ENCODE results near the gene PHB1. TPM values are rescaled to one million over a fixed set of nuclear protein-coding genes. Genes with fewer than 3 reads are reported as not detected.
"Not testable (repeated sequence)": the region's sequence is repeated elsewhere in the genome, so short reads cannot be mapped to it uniquely, and the experiment has no call there.

The PHB1 gene
- polyA plus RNA-seq, 6 donors from 2014 or later = 122 to 241 (median 136) TPM

GRCh38 chr17:49436174-49436573 lies 21.5 kb upstream of the PHB1 start:
- Mint-ChIP-seq H3K36me3 (no peaks in the 10 kb centered on the region), H3K27me3 (peaks cover 14 to 36% (median 35%) of the 10 kb centered on the region in 3 donors), H3K4me3 (no peak overlapping the region), H3K4me1 (peaks cover 9 to 26% (median 10%) of the 10 kb centered on the region in 3 donors), H3K27ac (no peak overlapping the region), H3K9me3 (no peaks in the 10 kb centered on the region)
- DNase-seq = no peak
- no peak for ATAC-seq (ENCODE audit: low read depth in 2 of 2)

GRCh38 chr17:49435671-49436029 lies 21.0 kb upstream of the PHB1 start:
- H3K9me3 Mint-ChIP-seq = no peaks in the 10 kb centered on the region
- no peaks in the 10 kb centered on the region for H3K36me3 Mint-ChIP-seq
- H3K27me3 Mint-ChIP-seq = peaks cover 14 to 31% (median 29%) of the 10 kb centered on the region in 3 donors
- ATAC-seq (ENCODE audit: low read depth in 2 of 2) (no peak), DNase-seq (no peak)
- no peak overlapping the region for H3K4me3 Mint-ChIP-seq
- no peak overlapping the region for H3K27ac Mint-ChIP-seq
- peaks cover 9 to 21% (median 10%) of the 10 kb centered on the region in 3 donors for H3K4me1 Mint-ChIP-seq

- Mint-ChIP-seq H3K27me3 (peaks cover 14 to 25% (median 23%) of the 10 kb centered on the region in 3 donors), H3K4me3 (no peak overlapping the region), H3K36me3 (no peaks in the 10 kb centered on the region), H3K4me1 (peaks cover 5 to 15% (median 10%) of the 10 kb centered on the region in 3 donors), H3K9me3 (no peaks in the 10 kb centered on the region), H3K27ac (no peak overlapping the region)
- peak in 1 of 2 donors; percentile 13 for ATAC-seq (ENCODE audit: low read depth in 2 of 2)
- DNase-seq = no peak
Measured at GRCh38 chr17:49434821-49435670, 20.4 kb upstream of the PHB1 start.

GRCh38 chr17:49433000-49433694 lies 18.5 kb upstream of the PHB1 start:
- H3K27ac Mint-ChIP-seq = peak overlapping the region in 1 of 6 donors; percentile 33
- H3K4me3 Mint-ChIP-seq = no peak overlapping the region
- peaks cover 8 to 16% (median 15%) of the 10 kb centered on the region in 3 donors for H3K27me3 Mint-ChIP-seq
- H3K4me1 Mint-ChIP-seq = peaks cover 0 to 4% (median 0%) of the 10 kb centered on the region in 3 donors
- no peak for DNase-seq
- no peaks in the 10 kb centered on the region for H3K36me3 Mint-ChIP-seq
- no peak for ATAC-seq (ENCODE audit: low read depth in 2 of 2)
- H3K9me3 Mint-ChIP-seq = no peaks in the 10 kb centered on the region

- H3K9me3 Mint-ChIP-seq = no peaks in the 10 kb centered on the region
- DNase-seq (no peak), ATAC-seq (ENCODE audit: low read depth in 2 of 2) (no peak)
- no peak overlapping the region for H3K4me3 Mint-ChIP-seq
- H3K27me3 Mint-ChIP-seq = peaks cover 13 to 24% (median 23%) of the 10 kb centered on the region in 3 donors
- no peak overlapping the region for H3K27ac Mint-ChIP-seq
- H3K36me3 Mint-ChIP-seq = no peaks in the 10 kb centered on the region
- no peaks in the 10 kb centered on the region for H3K4me1 Mint-ChIP-seq
Measured at GRCh38 chr17:49431743-49432142, 17.1 kb upstream of the PHB1 start.

GRCh38 chr17:49425004-49425286 lies 10.3 kb upstream of the PHB1 start:
- Mint-ChIP-seq H3K36me3 (peaks cover 0 to 8% of the 10 kb centered on the region in 2 donors), H3K9me3 (peaks cover 3 to 25% (median 17%) of the 10 kb centered on the region in 7 donors), H3K4me3 (no peak overlapping the region), H3K4me1 (no peaks in the 10 kb centered on the region), H3K27me3 (peaks cover 24 to 52% (median 27%) of the 10 kb centered on the region in 3 donors), H3K27ac (peak overlapping the region in 1 of 6 donors; percentile 20)
- ATAC-seq (ENCODE audit: low read depth in 2 of 2) (no peak), DNase-seq (no peak)

GRCh38 chr17:49424276-49425003 lies 9.8 kb upstream of the PHB1 start:
- DNase-seq; H3K4me3 Mint-ChIP-seq; ATAC-seq (ENCODE audit: low read depth in 2 of 2); H3K27ac Mint-ChIP-seq; H3K4me1 Mint-ChIP-seq; H3K36me3 Mint-ChIP-seq: not testable (repeated sequence)
- H3K27me3 Mint-ChIP-seq = peaks cover 24 to 52% (median 27%) of the 10 kb centered on the region in 3 donors
- peaks cover 3 to 25% (median 17%) of the 10 kb centered on the region in 7 donors for H3K9me3 Mint-ChIP-seq

GRCh38 chr17:49422714-49423113 lies 8.0 kb upstream of the PHB1 start:
- peaks cover 0 to 8% of the 10 kb centered on the region in 2 donors for H3K36me3 Mint-ChIP-seq
- DNase-seq (no peak), ATAC-seq (ENCODE audit: low read depth in 2 of 2) (no peak)
- no peak overlapping the region for H3K4me3 Mint-ChIP-seq
- peaks cover 21 to 49% (median 22%) of the 10 kb centered on the region in 3 donors for H3K27me3 Mint-ChIP-seq
- H3K9me3 Mint-ChIP-seq = peaks cover 3 to 25% (median 17%) of the 10 kb centered on the region in 7 donors
- H3K4me1 Mint-ChIP-seq = no peaks in the 10 kb centered on the region
- H3K27ac Mint-ChIP-seq = no peak overlapping the region

GRCh38 chr17:49419761-49420160 lies 5.1 kb upstream of the PHB1 start:
- peaks cover 7 to 21% (median 10%) of the 10 kb centered on the region in 3 donors for H3K27me3 Mint-ChIP-seq
- not testable (repeated sequence) for H3K36me3 Mint-ChIP-seq

GRCh38 chr17:49418754-49419740 lies 4.4 kb upstream of the PHB1 start:
- H3K4me3 Mint-ChIP-seq; ATAC-seq (ENCODE audit: low read depth in 2 of 2); DNase-seq; H3K36me3 Mint-ChIP-seq: not testable (repeated sequence)
- H3K9me3 Mint-ChIP-seq = peaks cover 3 to 16% (median 14%) of the 10 kb centered on the region in 7 donors
- peak overlapping the region in 1 of 6 donors; percentile 47 for H3K27ac Mint-ChIP-seq
- H3K4me1 Mint-ChIP-seq = peaks cover 10 to 18% (median 12%) of the 10 kb centered on the region in 3 donors
- peaks cover 0 to 14% (median 4%) of the 10 kb centered on the region in 3 donors for H3K27me3 Mint-ChIP-seq

More at GRCh38 chr17:49419761-49420160, 5.1 kb upstream of the PHB1 start:
- not testable (repeated sequence) for H3K4me3 Mint-ChIP-seq; ATAC-seq (ENCODE audit: low read depth in 2 of 2); DNase-seq
- Mint-ChIP-seq H3K27ac (peak overlapping the region in 1 of 6 donors; percentile 30), H3K4me1 (peaks cover 4 to 11% (median 6%) of the 10 kb centered on the region in 3 donors), H3K9me3 (peaks cover 3 to 22% (median 15%) of the 10 kb centered on the region in 7 donors)

GRCh38 chr17:49414271-49414621 lies 436 bp downstream of the PHB1 start:
- ATAC-seq (ENCODE audit: low read depth in 2 of 2) (no peak), DNase-seq (no peak)
- Mint-ChIP-seq H3K27me3 (no peaks in the 10 kb centered on the region), H3K27ac (peak overlapping the region in 5 of 6 donors; percentile 88 to 96 (median 94)), H3K4me1 (peaks cover 15 to 28% (median 19%) of the 10 kb centered on the region in 3 donors), H3K9me3 (no peaks in the 10 kb centered on the region), H3K4me3 (peak overlapping the region; percentile 89 to 99 (median 96)), H3K36me3 (peaks cover 19 to 20% of the 10 kb centered on the region in 2 donors)

GRCh38 chr17:49409066-49409465 lies 5.6 kb downstream of the PHB1 start:
- ATAC-seq (ENCODE audit: low read depth in 2 of 2) (no peak), DNase-seq (no peak)
- peaks cover 20 to 29% of the 10 kb centered on the region in 2 donors for H3K36me3 Mint-ChIP-seq
- H3K27ac Mint-ChIP-seq = peak overlapping the region in 1 of 6 donors; percentile 81
- H3K4me1 Mint-ChIP-seq = peaks cover 17 to 41% (median 32%) of the 10 kb centered on the region in 3 donors
- peak overlapping the region in 1 of 8 donors; percentile 25 for H3K4me3 Mint-ChIP-seq
- H3K9me3 Mint-ChIP-seq = no peaks in the 10 kb centered on the region
- H3K27me3 Mint-ChIP-seq = no peaks in the 10 kb centered on the region

All from naive B cell (primary cell).